Epithelial cell of esophagus (primary cell): Measurements from ENCODE around the gene NFE2.

Source experiments
- DNase-seq: peaks from one replicate; pipeline ENCODE4 v3.0.0; 2010; ENCODE audit warnings: low read depth
- H3K4me3 ChIP-seq: 2 replicates; pipeline ENCODE4 v1.5.1; 2011; ENCODE audit warnings: mild to moderate bottlenecking, low read length, control low read depth
- CTCF ChIP-seq: IDR thresholded peaks from 2 replicates; pipeline ENCODE4 v1.5.1; 2011; ENCODE audit warnings: low read depth, mild to moderate bottlenecking, low read length, control low read depth, inconsistent platforms; ENCODE audit not compliant: insufficient read depth; ENCODE audit errors: missing control alignments

NFE2 gene

GRCh38 chr12:54279632-54280467 is 21.0 kb downstream of the NFE2 start, which contains the start of gene CBX5:
CBX5 (minus strand) TSS chr12:54280122; CDS start chr12:54257650, 22,472 bp downstream.
- TF ChIP-seq CTCF: no peak
- peak within 1 kb of the TSS; percentile 98 for H3K4me3 ChIP-seq
- peak; percentile 100 for DNase-seq

GRCh38 chr12:54279227-54279631 is 21.6 kb downstream of the NFE2 start:
- H3K4me3 ChIP-seq: peak overlapping the region; percentile 98
- TF ChIP-seq CTCF: no peak
- no peak for DNase-seq

- peak overlapping the region; percentile 98 for H3K4me3 ChIP-seq
- no peak for DNase-seq
- no peak for TF ChIP-seq CTCF
Observed at GRCh38 chr12:54277823-54278276, 23.0 kb downstream of the NFE2 start.

- no peak for TF ChIP-seq CTCF
- DNase-seq: no peak
- no peak overlapping the region for H3K4me3 ChIP-seq
Observed at GRCh38 chr12:54276368-54276767, 24.4 kb downstream of the NFE2 start.

GRCh38 chr12:54273981-54274380 is 26.8 kb downstream of the NFE2 start:
- no peak for DNase-seq
- no peak for TF ChIP-seq CTCF
- H3K4me3 ChIP-seq: no peak overlapping the region

GRCh38 chr12:54272214-54272613 is 28.6 kb downstream of the NFE2 start:
- H3K4me3 ChIP-seq: no peak overlapping the region
- no peak for TF ChIP-seq CTCF
- DNase-seq: no peak
